Retinal pigment epithelial cell (primary cell): ENCODE measurements around the gene KIRREL2.
"Not testable (repeated sequence)": the region's sequence is repeated elsewhere in the genome, so short reads cannot be mapped to it uniquely, and the experiment has no call there.

Experiments
- DNase-seq: peaks from one replicate; pipeline ENCODE4 v3.0.0-alpha.2; 2010; ENCODE audit warnings: low read depth
- H3K4me3 ChIP-seq: 2 replicates; pipeline ENCODE4 v1.5.1; 2011; ENCODE audit warnings: mild to moderate bottlenecking, low read length, control low read depth, moderate library complexity
- CTCF ChIP-seq: conservative IDR thresholded peaks from 2 replicates; pipeline ENCODE4 v1.5.1; 2011; ENCODE audit warnings: low read depth, low read length, control low read depth, inconsistent platforms

The KIRREL2 gene

DNA sequence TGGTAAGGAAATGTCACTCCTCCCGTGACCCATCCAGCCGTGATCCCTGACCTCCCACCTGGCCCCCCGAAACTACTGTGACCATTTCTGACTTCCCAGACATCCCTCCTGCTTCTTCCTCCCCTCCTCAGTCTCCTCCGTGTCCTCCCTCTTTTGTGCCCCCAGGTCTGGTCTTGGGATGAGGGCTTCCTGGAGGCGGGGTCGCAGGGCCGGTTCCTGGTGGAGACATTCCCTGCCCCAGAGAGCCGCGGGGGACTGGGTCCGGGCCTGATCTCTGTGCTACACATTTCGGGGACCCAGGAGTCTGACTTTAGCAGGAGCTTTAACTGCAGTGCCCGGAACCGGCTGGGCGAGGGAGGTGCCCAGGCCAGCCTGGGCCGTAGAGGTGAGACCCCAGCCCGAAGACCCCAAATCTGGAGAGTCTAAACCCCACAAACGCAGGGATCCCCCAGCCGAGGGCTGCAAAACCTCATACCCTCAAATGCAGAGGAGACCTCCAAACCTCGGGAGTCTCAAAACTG, 5.0 kb downstream of the KIRREL2 start:
- no peak overlapping the region for H3K4me3 ChIP-seq
- DNase-seq = no peak
- no peak for TF ChIP-seq CTCF

DNA sequence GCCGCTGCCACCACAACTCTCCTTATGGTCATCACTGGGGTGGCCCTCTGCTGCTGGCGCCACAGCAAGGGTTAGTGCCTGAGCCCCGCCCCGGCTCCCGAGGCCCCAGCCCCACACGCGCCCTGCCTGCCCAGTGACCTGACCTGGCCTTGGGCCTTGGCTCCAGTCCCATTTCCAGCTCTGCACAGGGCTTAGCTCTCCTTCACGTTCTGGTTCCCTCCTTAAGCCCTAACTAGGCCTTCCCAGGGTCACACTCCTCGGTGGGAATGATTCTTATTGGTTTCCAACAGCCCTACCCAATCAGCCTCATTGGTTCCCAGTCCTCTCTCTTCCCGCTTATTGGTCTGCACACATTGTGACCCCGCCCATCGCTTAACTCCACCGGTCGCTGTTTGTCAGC, 5.8 kb downstream of the KIRREL2 start:
- no peak for DNase-seq
- no peak overlapping the region for H3K4me3 ChIP-seq
- no peak for TF ChIP-seq CTCF

DNA sequence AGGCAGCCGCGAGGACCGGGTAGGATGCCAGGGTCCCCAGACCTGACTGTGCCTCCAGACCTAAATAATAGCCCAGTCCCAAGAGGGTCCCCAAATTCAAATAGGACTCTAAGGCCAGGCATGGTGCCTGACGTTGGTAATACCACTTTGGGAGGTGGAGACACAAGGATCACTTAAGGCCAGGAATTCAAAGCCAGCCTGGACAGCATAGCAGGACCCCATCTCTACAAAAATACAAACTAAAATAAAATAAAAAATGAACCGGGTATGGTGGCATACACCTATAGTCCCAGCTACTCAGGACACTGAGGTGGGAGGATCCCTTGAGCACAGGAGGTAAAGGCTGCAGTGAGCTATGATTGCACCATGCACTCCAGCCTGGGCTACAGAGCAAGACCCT, 6.3 kb downstream of the KIRREL2 start:
- TF ChIP-seq CTCF = no peak

GRCh38 chr19:35868172-35868822, 11.6 kb downstream of the KIRREL2 start, which contains the start of gene APLP1:
TSS of gene APLP1 (plus strand) at chr19:35868574. CDS start at chr19:35868637, 63 bp downstream.
- peak within 1 kb of the TSS; percentile 75 for H3K4me3 ChIP-seq
- no peak for TF ChIP-seq CTCF
- peak; percentile 13 for DNase-seq

More for the DNA sequence above, 6.3 kb downstream of the KIRREL2 start:
- H3K4me3 ChIP-seq = no peak overlapping the region
- DNase-seq = no peak

- peak overlapping the region; percentile 75 for H3K4me3 ChIP-seq
- no peak for TF ChIP-seq CTCF
- DNase-seq = no peak
Measured at GRCh38 chr19:35868823-35869326, 12.2 kb downstream of the KIRREL2 start.

DNA sequence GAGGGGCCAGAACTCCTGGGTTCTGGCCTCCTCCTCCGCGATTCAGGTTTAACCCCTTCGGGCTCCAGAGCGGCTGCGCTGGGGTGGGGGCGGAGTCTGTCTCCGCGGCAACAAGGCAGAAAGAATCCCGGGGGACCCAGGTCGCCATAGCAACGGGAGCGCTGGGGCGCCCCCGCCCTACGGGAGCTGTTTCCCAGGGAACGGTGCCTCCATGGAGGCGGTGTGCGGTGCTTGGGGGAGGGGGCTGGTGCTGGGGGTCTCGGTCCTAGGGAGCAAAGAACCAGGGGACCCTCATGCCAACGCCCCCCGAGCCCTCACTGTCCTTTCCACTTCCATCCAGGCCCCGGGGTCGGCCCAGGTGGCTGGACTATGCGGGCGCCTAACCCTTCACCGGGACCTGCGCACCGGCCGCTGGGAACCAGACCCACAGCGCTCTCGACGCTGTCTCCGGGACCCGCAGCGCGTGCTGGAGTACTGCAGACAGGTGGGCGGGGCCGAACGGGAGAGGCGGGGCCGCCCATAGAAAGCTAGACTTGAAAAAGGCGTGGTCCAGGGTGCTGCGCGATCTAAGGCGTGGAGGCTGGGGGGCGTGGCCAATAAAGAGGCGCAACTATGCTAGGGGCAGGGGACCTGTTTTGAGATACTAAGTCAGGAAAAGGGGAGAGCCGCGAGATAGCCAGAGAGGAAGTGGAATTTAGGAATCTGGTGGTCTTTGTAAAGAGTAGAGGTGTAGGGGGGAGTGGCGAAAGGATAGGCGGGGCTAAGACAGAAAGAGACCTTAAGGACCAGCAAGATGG, 12.8 kb downstream of the KIRREL2 start:
- peak overlapping the region; percentile 75 for H3K4me3 ChIP-seq
- peak; percentile 71 for DNase-seq
- no peak for TF ChIP-seq CTCF

DNA sequence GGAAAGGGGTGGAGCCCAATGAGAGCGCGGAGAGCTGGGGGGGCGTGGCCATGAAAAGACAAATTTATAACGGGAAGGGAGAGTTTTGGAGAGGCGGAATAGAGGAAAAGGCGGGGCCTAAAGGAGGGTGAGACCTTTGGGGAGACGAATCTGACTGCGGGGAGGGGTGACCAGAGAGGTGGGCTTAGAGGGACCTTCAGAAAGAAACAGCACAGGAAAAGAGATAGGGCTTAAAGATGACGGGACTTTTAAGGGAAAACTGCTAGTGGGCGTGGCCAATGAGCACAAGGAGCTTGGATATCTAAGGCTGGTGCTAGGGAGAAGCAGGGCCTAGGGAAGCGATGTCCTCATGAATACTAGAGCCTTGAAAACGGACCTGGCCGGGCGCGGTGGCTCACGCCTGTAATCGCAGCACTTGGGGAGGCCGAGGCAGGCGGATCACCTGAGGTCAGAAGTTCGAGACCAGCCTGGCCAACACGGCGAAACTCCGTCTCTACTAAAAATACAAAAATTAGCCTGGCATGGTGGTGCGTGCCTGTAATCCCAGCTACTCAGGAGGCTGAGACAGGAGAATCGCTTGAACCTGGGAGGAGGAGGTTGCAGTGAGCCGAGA, 13.5 kb downstream of the KIRREL2 start:
- not testable (repeated sequence) for DNase-seq
- H3K4me3 ChIP-seq = peak overlapping the region; percentile 75
